K562 (cell line): ENCODE measurements around the gene PSRC1. TPM values are rescaled to one million over a fixed set of nuclear protein-coding genes. Genes with fewer than 3 reads are reported as not detected.

ENCODE experiments used
- ATF1 ChIP-seq, 2 experiments: fragments of 450-650 bp in 1 of 2; IDR thresholded peaks; 2 replicates each; pipeline ENCODE4 v1.6.1; 2016; ENCODE audit warnings: missing compliant biosample characterization in 1 of 2, missing genetic modification characterization in 1 of 2
- CGGBP1 ChIP-seq: fragments of 250-450 bp; sonication (Bioruptor Pico); IDR thresholded peaks from 2 replicates; pipeline ENCODE4 v1.9.0; 2021; ENCODE audit warnings: mild to moderate bottlenecking
- FIP1L1 ChIP-seq: fragments of 200-400 bp; formaldehyde crosslinking; IDR thresholded peaks from 2 replicates; pipeline ENCODE4 v1.6.1; 2018; ENCODE audit warnings: mild to moderate bottlenecking, low read depth, low read length; ENCODE audit not compliant: poor library complexity, severe bottlenecking
- JUN ChIP-seq, 2 experiments: sonication (generic) in 1 of 2; formaldehyde crosslinking in 1 of 2; IDR thresholded peaks; 2 replicates each; pipeline versions ENCODE4 v1.6.1 to v1.8.0; 2012 to 2022; ENCODE audit warnings: borderline replicate concordance in 2 of 2, mild to moderate bottlenecking in 2 of 2, improper control_type of control experiment in 1 of 2, low read depth in 1 of 2, low read length in 1 of 2, missing genetic modification reagents in 1 of 2
- PCBP2 ChIP-seq: fragments of 200-400 bp; formaldehyde crosslinking; IDR thresholded peaks from 2 replicates; pipeline ENCODE4 v1.6.1; 2018; ENCODE audit warnings: low read length, low read depth, mild to moderate bottlenecking, moderate library complexity; ENCODE audit not compliant: poor library complexity, severe bottlenecking
- SRF ChIP-seq, 2 experiments: fragments of 250-450, 450-650 bp in 1 of 2; sonication (Bioruptor Pico) in 1 of 2; sonication (generic) in 1 of 2; formaldehyde crosslinking; IDR thresholded peaks; 2 replicates each; pipeline versions ENCODE4 v1.5.0 to v1.5.1; 2020 to 2022; ENCODE audit warnings: mild to moderate bottlenecking in 1 of 2, missing genetic modification reagents in 1 of 2
- SUPT5H ChIP-seq: fragments of 450-650 bp; IDR thresholded peaks from 2 replicates; pipeline ENCODE4 v1.6.1; 2016
- THAP12 ChIP-seq: fragments of 250-450 bp; sonication (Bioruptor Pico); IDR thresholded peaks from 2 replicates; pipeline ENCODE4 v1.9.0; 2021; ENCODE audit warnings: mild to moderate bottlenecking, inconsistent platforms
- ZEB2 ChIP-seq: fragments of 450-650 bp; IDR thresholded peaks from 2 replicates; pipeline ENCODE4 v1.6.1; 2016
- ZNF395 ChIP-seq: fragments of 200-800 bp; sonication (Bioruptor generic); IDR thresholded peaks from 2 replicates; pipeline ENCODE4 v1.6.1; 2017; ENCODE audit warnings: missing genetic modification characterization, missing compliant biosample characterization
- polyA plus RNA-seq, 8 experiments: library from polyadenylated mRNA; depleted of rRNA in 4 of 8; stranded (reverse) in 5 of 8; unstranded in 3 of 8; fragments of >200 nt; fragmentation: Nextera tagmentation in 2 of 8; fragmentation: Illumina TruSeq in 1 of 8; extraction: Ambion mirVana in 2 of 8; extraction: Trizol in 1 of 8; gene quantifications; 2 replicates each; pipeline versions ENCODE4 v1.2.1 to v1.2.3, GENCODE V29; 2011 to 2014; ENCODE audit warnings: inconsistent platforms in 1 of 8, missing spikeins in 1 of 8
- total RNA-seq, 7 experiments: library from RNA; depleted of rRNA in 6 of 7; stranded (reverse); fragments of >200 nt in 6 of 7; fragmentation: Illumina TruSeq in 2 of 7; extraction: Trizol in 2 of 7; gene quantifications; 2 replicates each; pipeline versions ENCODE4 v1.2.1 to v1.2.3, GENCODE V29; 2011 to 2021; ENCODE audit warnings: low replicate concordance in 1 of 7
- TF ChIP-seq, protein P1 (sequence below), 2 experiments: fragments of 450-650 bp; IDR thresholded peaks; 2 replicates each; pipeline ENCODE4 v1.6.1; 2018; ENCODE audit warnings: mild to moderate bottlenecking in 2 of 2, low read depth in 1 of 2; ENCODE audit not compliant: partially characterized antibody in 2 of 2
- TF ChIP-seq, protein P2 (sequence below): fragments of 450-650 bp; formaldehyde crosslinking; IDR thresholded peaks from 2 replicates; pipeline ENCODE4 v1.4.0; 2020; ENCODE audit warnings: mild to moderate bottlenecking, moderate library complexity
- TF ChIP-seq, protein P3 (sequence below), 2 experiments: fragments of 450-650 bp; conservative IDR thresholded peaks; 2 replicates each; pipeline ENCODE4 v1.6.1; 2017; ENCODE audit warnings: mild to moderate bottlenecking in 2 of 2, moderate library complexity in 2 of 2

Gene PSRC1
- total and polyA plus RNA-seq, 9 of the 15 experiments (the other 6 are each of a cell fraction or from before 2014, with no cell fraction given) = 6.5 to 65.2 (median 39.3) TPM

- peak; percentile 78; the same call in 1 of the 2 replicates for TF ChIP-seq THAP12
- TF ChIP-seq FIP1L1 = peak; percentile 86
- TF ChIP-seq, protein P1, sequence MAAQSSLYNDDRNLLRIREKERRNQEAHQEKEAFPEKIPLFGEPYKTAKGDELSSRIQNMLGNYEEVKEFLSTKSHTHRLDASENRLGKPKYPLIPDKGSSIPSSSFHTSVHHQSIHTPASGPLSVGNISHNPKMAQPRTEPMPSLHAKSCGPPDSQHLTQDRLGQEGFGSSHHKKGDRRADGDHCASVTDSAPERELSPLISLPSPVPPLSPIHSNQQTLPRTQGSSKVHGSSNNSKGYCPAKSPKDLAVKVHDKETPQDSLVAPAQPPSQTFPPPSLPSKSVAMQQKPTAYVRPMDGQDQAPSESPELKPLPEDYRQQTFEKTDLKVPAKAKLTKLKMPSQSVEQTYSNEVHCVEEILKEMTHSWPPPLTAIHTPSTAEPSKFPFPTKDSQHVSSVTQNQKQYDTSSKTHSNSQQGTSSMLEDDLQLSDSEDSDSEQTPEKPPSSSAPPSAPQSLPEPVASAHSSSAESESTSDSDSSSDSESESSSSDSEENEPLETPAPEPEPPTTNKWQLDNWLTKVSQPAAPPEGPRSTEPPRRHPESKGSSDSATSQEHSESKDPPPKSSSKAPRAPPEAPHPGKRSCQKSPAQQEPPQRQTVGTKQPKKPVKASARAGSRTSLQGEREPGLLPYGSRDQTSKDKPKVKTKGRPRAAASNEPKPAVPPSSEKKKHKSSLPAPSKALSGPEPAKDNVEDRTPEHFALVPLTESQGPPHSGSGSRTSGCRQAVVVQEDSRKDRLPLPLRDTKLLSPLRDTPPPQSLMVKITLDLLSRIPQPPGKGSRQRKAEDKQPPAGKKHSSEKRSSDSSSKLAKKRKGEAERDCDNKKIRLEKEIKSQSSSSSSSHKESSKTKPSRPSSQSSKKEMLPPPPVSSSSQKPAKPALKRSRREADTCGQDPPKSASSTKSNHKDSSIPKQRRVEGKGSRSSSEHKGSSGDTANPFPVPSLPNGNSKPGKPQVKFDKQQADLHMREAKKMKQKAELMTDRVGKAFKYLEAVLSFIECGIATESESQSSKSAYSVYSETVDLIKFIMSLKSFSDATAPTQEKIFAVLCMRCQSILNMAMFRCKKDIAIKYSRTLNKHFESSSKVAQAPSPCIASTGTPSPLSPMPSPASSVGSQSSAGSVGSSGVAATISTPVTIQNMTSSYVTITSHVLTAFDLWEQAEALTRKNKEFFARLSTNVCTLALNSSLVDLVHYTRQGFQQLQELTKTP (IDR thresholded peaks at IDR 0.05; ENCODE audit: low read depth in 1 of 2, partially characterized antibody in 2 of 2) = peak in 1 of 2 experiments; percentile 59
- no peak for TF ChIP-seq PCBP2
- TF ChIP-seq ZEB2 = peak; percentile 78
- TF ChIP-seq, protein P2, sequence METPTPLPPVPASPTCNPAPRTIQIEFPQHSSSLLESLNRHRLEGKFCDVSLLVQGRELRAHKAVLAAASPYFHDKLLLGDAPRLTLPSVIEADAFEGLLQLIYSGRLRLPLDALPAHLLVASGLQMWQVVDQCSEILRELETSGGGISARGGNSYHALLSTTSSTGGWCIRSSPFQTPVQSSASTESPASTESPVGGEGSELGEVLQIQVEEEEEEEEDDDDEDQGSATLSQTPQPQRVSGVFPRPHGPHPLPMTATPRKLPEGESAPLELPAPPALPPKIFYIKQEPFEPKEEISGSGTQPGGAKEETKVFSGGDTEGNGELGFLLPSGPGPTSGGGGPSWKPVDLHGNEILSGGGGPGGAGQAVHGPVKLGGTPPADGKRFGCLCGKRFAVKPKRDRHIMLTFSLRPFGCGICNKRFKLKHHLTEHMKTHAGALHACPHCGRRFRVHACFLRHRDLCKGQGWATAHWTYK (CRISPR knock-in tag) = 0 out of 2 replicates have a peak, but pooled peaks have one; percentile 38
- TF ChIP-seq, protein P3, sequence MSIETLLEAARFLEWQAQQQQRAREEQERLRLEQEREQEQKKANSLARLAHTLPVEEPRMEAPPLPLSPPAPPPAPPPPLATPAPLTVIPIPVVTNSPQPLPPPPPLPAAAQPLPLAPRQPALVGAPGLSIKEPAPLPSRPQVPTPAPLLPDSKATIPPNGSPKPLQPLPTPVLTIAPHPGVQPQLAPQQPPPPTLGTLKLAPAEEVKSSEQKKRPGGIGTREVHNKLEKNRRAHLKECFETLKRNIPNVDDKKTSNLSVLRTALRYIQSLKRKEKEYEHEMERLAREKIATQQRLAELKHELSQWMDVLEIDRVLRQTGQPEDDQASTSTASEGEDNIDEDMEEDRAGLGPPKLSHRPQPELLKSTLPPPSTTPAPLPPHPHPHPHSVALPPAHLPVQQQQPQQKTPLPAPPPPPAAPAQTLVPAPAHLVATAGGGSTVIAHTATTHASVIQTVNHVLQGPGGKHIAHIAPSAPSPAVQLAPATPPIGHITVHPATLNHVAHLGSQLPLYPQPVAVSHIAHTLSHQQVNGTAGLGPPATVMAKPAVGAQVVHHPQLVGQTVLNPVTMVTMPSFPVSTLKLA (conservative IDR thresholded peaks at IDR 0.05) = peak; percentile 82 to 94
- peak; percentile 96 for TF ChIP-seq SUPT5H
- peak in 1 of 2 experiments; percentile 47; a peak in 1 of 4 replicates for TF ChIP-seq SRF (CRISPR knock-in tag; IDR thresholded peaks at IDR 0.05)
- TF ChIP-seq ATF1 (CRISPR knock-in tag; IDR thresholded peaks at IDR 0.05) = no peak
- peak; percentile 69 for TF ChIP-seq ATF1 (tag; IDR thresholded peaks at IDR 0.05)
- TF ChIP-seq CGGBP1 (CRISPR knock-in tag) = 0 out of 2 replicates have a peak, but pooled peaks have one; percentile 19
- TF ChIP-seq ZNF395 (CRISPR knock-in tag) = peak; percentile 90
- peak; percentile 50; the same call in 1 of the 2 replicates for TF ChIP-seq JUN (IDR thresholded peaks at IDR 0.05; ENCODE audit: borderline replicate concordance, low read depth, low read length)
- TF ChIP-seq JUN (CRISPR knock-in tag; IDR thresholded peaks at IDR 0.05; ENCODE audit: borderline replicate concordance) = no peak
Measured at GRCh38 chr1:109282952-109283747, at the start of gene PSRC1 (continued).
